C4-2B (cell line): ENCODE results near the gene SEZ6.
A peak's percentile ranks its signal among the peaks of the same experiment; 100 is the strongest.

Experiments
- H3K27ac ChIP-seq: fragments of 450-650 bp; 2 replicates; pipeline ENCODE4 v1.5.1; 2017
- ZFX ChIP-seq: fragments of 450-650 bp; IDR thresholded peaks from 2 replicates; pipeline ENCODE4 v1.6.1; 2017
- TF ChIP-seq, protein P1 (sequence below): fragments of 450-650 bp; conservative IDR thresholded peaks from 2 replicates; pipeline ENCODE4 v1.5.1; 2017; ENCODE audit warnings: mild to moderate bottlenecking

SEZ6 gene

DNA sequence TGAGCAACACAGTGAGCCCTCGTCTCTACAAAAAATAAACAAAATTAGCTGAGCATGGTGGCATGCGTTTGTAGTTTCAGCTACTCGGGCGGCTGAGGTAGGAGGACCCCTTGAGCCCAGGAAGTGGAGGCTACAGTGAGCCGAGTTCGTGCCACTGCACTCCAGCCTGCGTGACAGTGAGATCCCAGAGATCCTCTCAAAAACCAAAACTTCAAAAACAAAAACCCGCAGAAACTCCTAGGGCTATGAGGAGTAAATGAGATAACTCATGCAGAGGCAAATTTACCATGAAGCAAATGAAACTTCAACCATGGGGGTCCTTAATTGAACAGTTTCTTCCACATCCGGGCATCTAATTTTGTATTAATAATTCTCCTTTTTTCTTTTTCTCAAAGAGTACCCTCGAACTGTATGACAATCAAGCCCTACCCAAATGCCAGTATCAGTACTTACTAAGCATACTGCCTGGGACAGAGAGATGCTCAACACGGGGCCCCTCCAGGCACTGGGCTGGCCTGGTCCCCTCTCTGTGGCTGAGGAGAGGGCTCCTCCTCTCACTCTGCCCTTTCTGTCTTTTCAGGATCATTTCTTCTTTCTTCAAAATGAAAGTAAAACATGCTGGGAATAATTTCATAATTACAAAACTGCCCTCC is 36.3 kb upstream of the SEZ6 start:
- H3K27ac ChIP-seq, result no peak overlapping the region
- TF ChIP-seq, protein P1, sequence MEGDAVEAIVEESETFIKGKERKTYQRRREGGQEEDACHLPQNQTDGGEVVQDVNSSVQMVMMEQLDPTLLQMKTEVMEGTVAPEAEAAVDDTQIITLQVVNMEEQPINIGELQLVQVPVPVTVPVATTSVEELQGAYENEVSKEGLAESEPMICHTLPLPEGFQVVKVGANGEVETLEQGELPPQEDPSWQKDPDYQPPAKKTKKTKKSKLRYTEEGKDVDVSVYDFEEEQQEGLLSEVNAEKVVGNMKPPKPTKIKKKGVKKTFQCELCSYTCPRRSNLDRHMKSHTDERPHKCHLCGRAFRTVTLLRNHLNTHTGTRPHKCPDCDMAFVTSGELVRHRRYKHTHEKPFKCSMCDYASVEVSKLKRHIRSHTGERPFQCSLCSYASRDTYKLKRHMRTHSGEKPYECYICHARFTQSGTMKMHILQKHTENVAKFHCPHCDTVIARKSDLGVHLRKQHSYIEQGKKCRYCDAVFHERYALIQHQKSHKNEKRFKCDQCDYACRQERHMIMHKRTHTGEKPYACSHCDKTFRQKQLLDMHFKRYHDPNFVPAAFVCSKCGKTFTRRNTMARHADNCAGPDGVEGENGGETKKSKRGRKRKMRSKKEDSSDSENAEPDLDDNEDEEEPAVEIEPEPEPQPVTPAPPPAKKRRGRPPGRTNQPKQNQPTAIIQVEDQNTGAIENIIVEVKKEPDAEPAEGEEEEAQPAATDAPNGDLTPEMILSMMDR, result no peak
- no peak for TF ChIP-seq ZFX

DNA sequence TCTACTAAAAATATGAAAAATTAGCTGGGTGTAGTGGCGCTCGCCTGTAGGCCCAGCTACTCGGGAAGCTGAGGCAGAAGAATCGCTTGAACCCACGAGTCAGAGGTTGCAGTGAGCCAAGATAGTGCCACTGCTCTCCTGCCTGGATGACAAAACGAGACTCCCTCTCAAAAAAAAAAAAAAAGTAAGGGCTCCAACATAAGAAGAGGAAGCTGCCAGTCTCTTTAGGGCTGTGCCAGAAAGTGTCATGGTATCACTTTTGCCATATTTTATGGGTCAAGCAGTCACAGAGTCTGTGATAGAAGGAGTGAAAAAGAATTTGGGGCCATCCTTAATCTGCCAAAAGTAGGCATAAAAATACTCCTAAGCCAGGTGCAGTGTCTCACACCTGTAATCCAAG is 35.7 kb upstream of the SEZ6 start:
- H3K27ac ChIP-seq, result no peak overlapping the region

GRCh38 chr17:29041091-29041490 is 35.3 kb upstream of the SEZ6 start:
- no peak for TF ChIP-seq ZFX
- TF ChIP-seq, protein P1, result no peak
- H3K27ac ChIP-seq, result no peak overlapping the region

More for the DNA sequence above, 35.7 kb upstream of the SEZ6 start:
- TF ChIP-seq, protein P1, result no peak
- TF ChIP-seq ZFX, result no peak

- TF ChIP-seq ZFX, result no peak
- TF ChIP-seq, protein P1, result no peak
- peak overlapping the region; percentile 2; the same call in 1 of the 2 replicates for H3K27ac ChIP-seq
Measured at GRCh38 chr17:29039764-29040598, 34.1 kb upstream of the SEZ6 start.

DNA sequence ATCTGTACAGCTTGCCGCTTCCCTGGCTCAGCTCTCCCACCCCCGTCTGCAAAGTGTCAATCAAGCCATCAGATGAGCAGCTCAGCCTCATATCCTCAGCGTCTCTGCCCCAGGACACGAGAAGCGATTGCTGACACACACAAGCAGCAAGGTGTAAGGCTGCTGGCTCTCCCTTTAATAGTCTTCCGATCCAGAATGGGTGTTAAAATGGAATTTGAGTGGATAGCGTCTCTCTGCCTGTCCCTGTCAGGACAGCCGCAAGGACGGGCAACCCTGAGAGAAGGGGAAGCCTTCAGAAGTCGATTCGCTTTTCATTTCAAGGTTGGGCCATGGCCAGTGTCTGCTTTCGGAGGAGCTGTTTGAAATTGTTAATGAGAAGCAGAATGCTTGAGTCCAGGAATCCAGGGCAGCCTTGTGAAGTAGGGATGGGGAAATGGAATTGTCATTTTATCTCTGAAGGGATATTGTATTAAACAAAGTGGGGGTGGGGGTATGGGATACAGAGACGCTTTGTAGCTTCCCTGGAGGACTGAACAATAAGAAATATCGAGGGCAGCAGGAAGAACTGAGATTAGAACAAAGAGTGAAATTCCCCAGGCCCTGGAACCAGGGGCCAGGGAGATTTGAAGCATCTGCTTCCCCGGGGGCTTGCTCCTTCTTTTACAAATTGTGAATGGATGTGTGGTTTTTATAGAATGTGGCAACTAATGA is 32.4 kb upstream of the SEZ6 start:
- TF ChIP-seq, protein P1, result no peak
- TF ChIP-seq ZFX, result no peak
- H3K27ac ChIP-seq, result no peak overlapping the region

- no peak overlapping the region for H3K27ac ChIP-seq
Measured at GRCh38 chr17:29037739-29038084, 31.9 kb upstream of the SEZ6 start.

More at GRCh38 chr17:29037739-29038084, 31.9 kb upstream of the SEZ6 start:
- TF ChIP-seq, protein P1, result no peak
- no peak for TF ChIP-seq ZFX
